K562 (cell line): ENCODE results near the gene ABLIM2. TPM values are rescaled to one million over a fixed set of nuclear protein-coding genes. Genes with fewer than 3 reads are reported as not detected.

Source experiments
- GATAD2A ChIP-seq: fragments of 450-650 bp; IDR thresholded peaks from 2 replicates; pipeline ENCODE4 v1.6.1; 2017
- MGA ChIP-seq: fragments of 450-650 bp; IDR thresholded peaks from 2 replicates; pipeline ENCODE4 v1.6.1; 2016; ENCODE audit warnings: mild to moderate bottlenecking, moderate library complexity
- RAD21 ChIP-seq, 2 experiments: fragments of 250-450 bp in 1 of 2; fragments of 450-650 bp in 1 of 2; sonication (Bioruptor Pico) in 1 of 2; formaldehyde crosslinking in 1 of 2; IDR thresholded peaks in 1 of 2; conservative IDR thresholded peaks in 1 of 2; 2 replicates each; pipeline versions ENCODE4 v1.4.0 to v1.8.0; 2020 to 2022; ENCODE audit warnings: mild to moderate bottlenecking in 2 of 2, moderate library complexity in 1 of 2
- ZNF592 ChIP-seq: fragments of 450-650 bp; IDR thresholded peaks from 2 replicates; pipeline ENCODE4 v1.6.1; 2017; ENCODE audit warnings: antibody characterized with exemption, mild to moderate bottlenecking
- polyA plus RNA-seq, 8 experiments: library from polyadenylated mRNA; depleted of rRNA in 4 of 8; stranded (reverse) in 5 of 8; unstranded in 3 of 8; fragments of >200 nt; fragmentation: Nextera tagmentation in 2 of 8; fragmentation: Illumina TruSeq in 1 of 8; extraction: Ambion mirVana in 2 of 8; extraction: Trizol in 1 of 8; gene quantifications; 2 replicates each; pipeline versions ENCODE4 v1.2.1 to v1.2.3, GENCODE V29; 2011 to 2014; ENCODE audit warnings: inconsistent platforms in 1 of 8, missing spikeins in 1 of 8
- total RNA-seq, 7 experiments: library from RNA; depleted of rRNA in 6 of 7; stranded (reverse); fragments of >200 nt in 6 of 7; fragmentation: Illumina TruSeq in 2 of 7; extraction: Trizol in 2 of 7; gene quantifications; 2 replicates each; pipeline versions ENCODE4 v1.2.1 to v1.2.3, GENCODE V29; 2011 to 2021; ENCODE audit warnings: low replicate concordance in 1 of 7
- TF ChIP-seq, protein P1 (sequence below): fragments of 450-650 bp; formaldehyde crosslinking; conservative IDR thresholded peaks from 2 replicates; pipeline ENCODE4 v1.4.0; 2022; ENCODE audit warnings: mild to moderate bottlenecking, missing genetic modification characterization
- TF ChIP-seq, protein P2 (sequence below): fragments of 250-450 bp; sonication (Bioruptor Pico); IDR thresholded peaks from 2 replicates; pipeline ENCODE4 v1.8.0; 2021; ENCODE audit warnings: moderate library complexity, mild to moderate bottlenecking, inconsistent platforms

The ABLIM2 gene
- total and polyA plus RNA-seq, 9 of the 15 experiments (the other 6 are each of a cell fraction or from before 2014, with no cell fraction given): not detected

GRCh38 chr4:8110071-8110986 is 48.3 kb downstream of the ABLIM2 start (continued):
- TF ChIP-seq MGA: no peak
- TF ChIP-seq, protein P1, sequence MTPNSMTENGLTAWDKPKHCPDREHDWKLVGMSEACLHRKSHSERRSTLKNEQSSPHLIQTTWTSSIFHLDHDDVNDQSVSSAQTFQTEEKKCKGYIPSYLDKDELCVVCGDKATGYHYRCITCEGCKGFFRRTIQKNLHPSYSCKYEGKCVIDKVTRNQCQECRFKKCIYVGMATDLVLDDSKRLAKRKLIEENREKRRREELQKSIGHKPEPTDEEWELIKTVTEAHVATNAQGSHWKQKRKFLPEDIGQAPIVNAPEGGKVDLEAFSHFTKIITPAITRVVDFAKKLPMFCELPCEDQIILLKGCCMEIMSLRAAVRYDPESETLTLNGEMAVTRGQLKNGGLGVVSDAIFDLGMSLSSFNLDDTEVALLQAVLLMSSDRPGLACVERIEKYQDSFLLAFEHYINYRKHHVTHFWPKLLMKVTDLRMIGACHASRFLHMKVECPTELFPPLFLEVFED (CRISPR knock-in tag): no peak
- peak in 1 of 2 experiments; percentile 50; a peak in 2 of 4 replicates for TF ChIP-seq RAD21 (CRISPR knock-in tag; conservative IDR thresholded peaks at IDR 0.05 in 1 of 2, IDR thresholded peaks at IDR 0.05 in 1 of 2)
- TF ChIP-seq GATAD2A: no peak
- no peak for TF ChIP-seq ZNF592
- TF ChIP-seq, protein P2, sequence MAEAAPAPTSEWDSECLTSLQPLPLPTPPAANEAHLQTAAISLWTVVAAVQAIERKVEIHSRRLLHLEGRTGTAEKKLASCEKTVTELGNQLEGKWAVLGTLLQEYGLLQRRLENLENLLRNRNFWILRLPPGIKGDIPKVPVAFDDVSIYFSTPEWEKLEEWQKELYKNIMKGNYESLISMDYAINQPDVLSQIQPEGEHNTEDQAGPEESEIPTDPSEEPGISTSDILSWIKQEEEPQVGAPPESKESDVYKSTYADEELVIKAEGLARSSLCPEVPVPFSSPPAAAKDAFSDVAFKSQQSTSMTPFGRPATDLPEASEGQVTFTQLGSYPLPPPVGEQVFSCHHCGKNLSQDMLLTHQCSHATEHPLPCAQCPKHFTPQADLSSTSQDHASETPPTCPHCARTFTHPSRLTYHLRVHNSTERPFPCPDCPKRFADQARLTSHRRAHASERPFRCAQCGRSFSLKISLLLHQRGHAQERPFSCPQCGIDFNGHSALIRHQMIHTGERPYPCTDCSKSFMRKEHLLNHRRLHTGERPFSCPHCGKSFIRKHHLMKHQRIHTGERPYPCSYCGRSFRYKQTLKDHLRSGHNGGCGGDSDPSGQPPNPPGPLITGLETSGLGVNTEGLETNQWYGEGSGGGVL: no peak
